Neutrophil (primary cell): ENCODE results near the gene STARD6.

ENCODE experiments used
- H3K27ac ChIP-seq: fragments of 200-600 bp; sonication (generic); 2 replicates; pipeline ENCODE4 v1.5.1; 2016; ENCODE audit warnings: mild to moderate bottlenecking, moderate library complexity
- H3K27me3 ChIP-seq: fragments of 200-600 bp; sonication (generic); 2 replicates; pipeline ENCODE4 v1.6.0; 2016; ENCODE audit warnings: mild to moderate bottlenecking
- H3K36me3 ChIP-seq: fragments of 200-600 bp; sonication (generic); 2 replicates; pipeline ENCODE4 v1.5.1; 2017
- H3K4me1 ChIP-seq, 2 experiments: fragments of 200-600 bp in 1 of 2; sonication (generic) in 1 of 2; 1 replicate in 1 of 2; 2 replicates in 1 of 2; pipeline versions ENCODE4 v1.5.1 to v1.6.1; 2013 to 2016; ENCODE audit warnings: low read depth in 1 of 2, low read length in 1 of 2, mild to moderate bottlenecking in 1 of 2, moderate library complexity in 1 of 2; ENCODE audit not compliant: control insufficient read depth in 1 of 2, insufficient read depth in 1 of 2
- H3K4me3 ChIP-seq, 2 experiments: fragments of 200-600 bp in 1 of 2; sonication (generic) in 1 of 2; 1 replicate in 1 of 2; 2 replicates in 1 of 2; pipeline ENCODE4 v1.5.1; 2013 to 2016; ENCODE audit warnings: low read depth in 1 of 2, low read length in 1 of 2, mild to moderate bottlenecking in 1 of 2, moderate library complexity in 1 of 2
- H3K9me3 ChIP-seq: fragments of 200-600 bp; sonication (generic); 2 replicates; pipeline ENCODE4 v1.5.1; 2016
- CTCF ChIP-seq: fragments of 200-600 bp; sonication (generic); IDR thresholded peaks from 2 replicates; pipeline ENCODE4 v1.5.1; 2016; ENCODE audit warnings: antibody characterized with exemption

The STARD6 gene

DNA sequence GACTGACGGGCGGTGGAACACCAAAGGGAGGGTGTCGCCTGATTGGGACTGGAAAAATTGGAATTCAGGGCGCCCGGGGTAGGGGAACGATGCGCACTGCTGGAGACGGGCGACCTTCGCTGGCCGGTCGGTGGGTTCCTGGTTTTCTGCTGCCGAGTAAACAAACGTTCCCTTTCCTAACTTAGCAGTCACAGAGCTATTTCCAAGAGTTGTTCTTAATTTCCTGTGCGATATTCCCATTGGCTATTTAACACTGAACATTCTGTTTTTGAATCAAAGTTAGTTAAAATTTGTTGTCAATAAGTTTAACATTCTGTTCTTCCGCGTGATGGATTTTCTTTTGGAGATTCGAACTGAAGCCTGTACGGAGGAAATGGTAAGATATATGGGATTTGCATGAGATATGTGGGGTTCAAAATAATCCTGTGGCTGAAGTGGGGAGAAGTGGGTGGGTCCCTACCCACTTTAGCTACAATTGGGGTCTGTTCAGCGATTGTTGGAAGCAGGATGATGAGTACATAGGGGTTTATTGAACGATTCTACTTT lies 910 bp upstream of the STARD6 start:
- no peak for TF ChIP-seq CTCF
- Histone ChIP-seq H3K27me3 (peaks cover 17% of the 10 kb centered on the region), H3K9me3 (no peaks in the 10 kb centered on the region), H3K4me1 (peaks cover 15 to 26% of the 10 kb centered on the region in 2 experiments), H3K4me3 (peak overlapping the region; percentile 62 to 78), H3K36me3 (no peaks in the 10 kb centered on the region), H3K27ac (peak overlapping the region; percentile 60)

GRCh38 chr18:54357082-54357659 lies 487 bp downstream of the STARD6 start:
- peaks cover 15 to 26% of the 10 kb centered on the region in 2 experiments for H3K4me1 ChIP-seq
- H3K9me3 ChIP-seq: no peaks in the 10 kb centered on the region
- no peak for TF ChIP-seq CTCF
- H3K27me3 ChIP-seq: peaks cover 24% of the 10 kb centered on the region
- H3K4me3 ChIP-seq: peak overlapping the region; percentile 62 to 78
- H3K36me3 ChIP-seq: no peaks in the 10 kb centered on the region
- H3K27ac ChIP-seq: no peak overlapping the region

GRCh38 chr18:54351186-54351585 lies 6.5 kb downstream of the STARD6 start:
- H3K36me3 ChIP-seq: no peaks in the 10 kb centered on the region
- no peak overlapping the region for H3K4me3 ChIP-seq
- H3K27ac ChIP-seq: no peak overlapping the region
- H3K9me3 ChIP-seq: no peaks in the 10 kb centered on the region
- TF ChIP-seq CTCF: no peak
- H3K27me3 ChIP-seq: peaks cover 48% of the 10 kb centered on the region
- peaks cover 0 to 8% of the 10 kb centered on the region in 2 experiments for H3K4me1 ChIP-seq

DNA sequence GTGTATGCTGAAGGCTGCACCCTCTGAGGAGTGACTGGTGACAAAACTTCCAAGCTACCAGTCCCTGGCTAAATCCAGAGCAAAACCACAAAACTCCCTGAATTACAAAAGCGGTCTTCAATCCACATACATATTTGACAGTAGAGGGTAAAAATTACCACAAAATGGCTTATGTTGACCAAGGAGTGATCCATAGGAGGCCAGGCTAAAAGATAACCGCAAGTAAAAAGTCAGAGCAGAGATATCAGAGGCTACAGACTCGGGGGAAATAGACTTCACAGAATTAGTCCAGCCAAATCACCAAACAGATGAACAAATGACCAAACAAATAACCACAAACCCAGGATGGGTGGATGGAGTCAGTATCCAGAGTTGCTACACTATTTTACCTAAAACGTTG lies 19.4 kb downstream of the STARD6 start:
- Histone ChIP-seq H3K36me3 (no peaks in the 10 kb centered on the region), H3K4me1 (no peaks in the 10 kb centered on the region), H3K27ac (no peak overlapping the region), H3K4me3 (no peak overlapping the region), H3K9me3 (no peaks in the 10 kb centered on the region), H3K27me3 (no peaks in the 10 kb centered on the region)
- TF ChIP-seq CTCF: no peak

- Histone ChIP-seq H3K4me3 (no peak overlapping the region), H3K4me1 (no peaks in the 10 kb centered on the region), H3K36me3 (no peaks in the 10 kb centered on the region), H3K9me3 (no peaks in the 10 kb centered on the region), H3K27ac (no peak overlapping the region), H3K27me3 (peaks cover 4% of the 10 kb centered on the region)
- TF ChIP-seq CTCF: no peak
Measured at GRCh38 chr18:54335638-54336173, 22.0 kb downstream of the STARD6 start.
